C4-2B (cell line): ENCODE data around the gene MYD88.

Source experiments
- CTCF ChIP-seq: fragments of 450-650 bp; conservative IDR thresholded peaks from 2 replicates; pipeline ENCODE4 v1.5.1; 2017; ENCODE audit warnings: mild to moderate bottlenecking
- ZFX ChIP-seq: fragments of 450-650 bp; IDR thresholded peaks from 2 replicates; pipeline ENCODE4 v1.6.1; 2017

DNA sequence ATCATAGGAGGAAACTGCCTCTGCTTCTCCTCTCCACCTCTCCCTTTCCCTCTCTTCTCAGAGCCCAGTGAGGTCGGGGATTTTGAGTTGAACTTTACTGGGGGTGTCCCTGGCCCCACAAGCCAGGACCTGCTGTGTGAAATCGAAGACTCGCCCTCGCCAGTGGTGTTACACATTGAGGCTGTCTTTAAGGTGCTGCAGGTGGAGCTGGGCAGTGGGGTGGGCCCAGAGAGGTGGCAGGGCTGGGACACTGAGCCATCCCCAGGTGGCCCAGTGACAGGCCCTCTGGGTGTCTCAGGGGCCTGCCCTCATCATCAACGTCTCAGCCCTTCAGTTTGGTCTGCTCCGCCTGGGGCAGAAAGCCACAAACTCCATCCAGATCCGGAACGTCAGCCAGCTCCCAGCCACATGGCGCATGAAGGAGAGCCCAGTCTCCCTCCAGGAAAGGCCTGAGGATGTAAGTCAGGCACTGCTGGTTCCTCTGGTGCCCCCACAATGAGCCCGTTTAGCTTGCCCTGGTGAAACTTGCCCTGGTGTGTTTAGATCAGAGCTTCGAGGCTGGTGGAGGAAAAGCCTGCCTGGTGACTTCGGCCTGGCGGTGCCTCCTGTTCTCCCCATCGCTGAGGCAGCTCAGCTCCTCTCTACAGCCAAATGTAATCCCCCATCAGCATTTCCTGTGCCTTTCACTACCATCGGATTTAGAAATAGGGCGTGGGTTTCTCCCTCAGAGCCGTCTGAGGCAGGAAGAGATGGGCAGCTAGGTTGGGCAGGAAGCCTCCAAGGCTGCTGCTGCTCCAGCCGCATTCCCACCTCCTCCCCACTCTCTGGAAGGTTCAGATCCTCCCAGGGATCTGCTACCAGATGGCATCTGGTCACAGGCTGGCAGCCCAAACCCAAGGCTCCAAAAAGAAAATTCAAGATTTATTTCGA is 40.8 kb upstream of the MYD88 start:
- TF ChIP-seq CTCF: no peak
- no peak for TF ChIP-seq ZFX
